ENCODE data around the gene BRD9. TPM values are rescaled to one million over a fixed set of nuclear protein-coding genes. Genes with fewer than 3 reads are reported as not detected.

The BRD9 gene
- total and polyA plus RNA-seq, 8 donors = 37.9 to 60.6 (median 48.1) TPM

- DNase-seq = no peak
- no peak overlapping the region for H3K4me3 ChIP-seq
- no peaks in the 10 kb centered on the region for H3K36me3 ChIP-seq
- no peaks in the 10 kb centered on the region for H3K9me3 ChIP-seq
- intact Hi-C loops (cut with DNase I) = no loop called here
- ATAC-seq = no peak
- TF ChIP-seq, protein P1, sequence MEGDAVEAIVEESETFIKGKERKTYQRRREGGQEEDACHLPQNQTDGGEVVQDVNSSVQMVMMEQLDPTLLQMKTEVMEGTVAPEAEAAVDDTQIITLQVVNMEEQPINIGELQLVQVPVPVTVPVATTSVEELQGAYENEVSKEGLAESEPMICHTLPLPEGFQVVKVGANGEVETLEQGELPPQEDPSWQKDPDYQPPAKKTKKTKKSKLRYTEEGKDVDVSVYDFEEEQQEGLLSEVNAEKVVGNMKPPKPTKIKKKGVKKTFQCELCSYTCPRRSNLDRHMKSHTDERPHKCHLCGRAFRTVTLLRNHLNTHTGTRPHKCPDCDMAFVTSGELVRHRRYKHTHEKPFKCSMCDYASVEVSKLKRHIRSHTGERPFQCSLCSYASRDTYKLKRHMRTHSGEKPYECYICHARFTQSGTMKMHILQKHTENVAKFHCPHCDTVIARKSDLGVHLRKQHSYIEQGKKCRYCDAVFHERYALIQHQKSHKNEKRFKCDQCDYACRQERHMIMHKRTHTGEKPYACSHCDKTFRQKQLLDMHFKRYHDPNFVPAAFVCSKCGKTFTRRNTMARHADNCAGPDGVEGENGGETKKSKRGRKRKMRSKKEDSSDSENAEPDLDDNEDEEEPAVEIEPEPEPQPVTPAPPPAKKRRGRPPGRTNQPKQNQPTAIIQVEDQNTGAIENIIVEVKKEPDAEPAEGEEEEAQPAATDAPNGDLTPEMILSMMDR (IDR thresholded peaks at IDR 0.05) = no peak
- H3K27me3 ChIP-seq = no peaks in the 10 kb centered on the region
- no peak overlapping the region for H3K27ac ChIP-seq
- no peaks in the 10 kb centered on the region for H3K4me1 ChIP-seq
These were observed 72.4 kb downstream of the BRD9 start for GRCh38 chr5:820245-820644.

GRCh38 chr5:819078-819477, 73.5 kb downstream of the BRD9 start:
- no peaks in the 10 kb centered on the region for H3K36me3 ChIP-seq
- no peak overlapping the region for H3K4me3 ChIP-seq
- DNase-seq (no peak), ATAC-seq (no peak)
- H3K27me3 ChIP-seq = no peaks in the 10 kb centered on the region
- no peaks in the 10 kb centered on the region for H3K4me1 ChIP-seq
- intact Hi-C loops (cut with DNase I) = no loop called here
- no peaks in the 10 kb centered on the region for H3K9me3 ChIP-seq
- H3K27ac ChIP-seq = no peak overlapping the region
- TF ChIP-seq, protein P1 (IDR thresholded peaks at IDR 0.05) = no peak

- H3K9me3 ChIP-seq = no peaks in the 10 kb centered on the region
- DNase-seq (no peak), ATAC-seq (no peak)
- no peak overlapping the region for H3K27ac ChIP-seq
- H3K4me3 ChIP-seq = no peak overlapping the region
- no peaks in the 10 kb centered on the region for H3K27me3 ChIP-seq
- intact Hi-C loops (cut with DNase I) = no loop called here
- no peaks in the 10 kb centered on the region for H3K36me3 ChIP-seq
- TF ChIP-seq, protein P1 (IDR thresholded peaks at IDR 0.05) = no peak
- no peaks in the 10 kb centered on the region for H3K4me1 ChIP-seq
These were observed 76.4 kb downstream of the BRD9 start for GRCh38 chr5:816176-816575.

- TF ChIP-seq, protein P1 (IDR thresholded peaks at IDR 0.05) = no peak
- Histone ChIP-seq H3K36me3 (no peaks in the 10 kb centered on the region), H3K27me3 (no peaks in the 10 kb centered on the region), H3K4me1 (no peaks in the 10 kb centered on the region), H3K4me3 (no peak overlapping the region), H3K27ac (no peak overlapping the region), H3K9me3 (no peaks in the 10 kb centered on the region)
- no peak for ATAC-seq
- no peak for DNase-seq
- intact Hi-C loops (cut with DNase I) = no loop called here
These were observed 77.2 kb downstream of the BRD9 start for GRCh38 chr5:815449-815848.

Other genes starting within 250 kb of the BRD9 start
- 10 to 100 TPM in 1 of 2 donors, 1 to 10 TPM in 1; 9.6 to 14.4 TPM for gene TPPP, start 199.4 kb downstream of the BRD9 start, total RNA-seq
- 10 to 100 TPM in 1 of 6 donors, 1 to 10 TPM in 5; 6.7 to 10.0 (median 7.8) TPM for gene TPPP, start 199.4 kb downstream of the BRD9 start, polyA plus RNA-seq (ENCODE audit: insufficient read length in 6 of 6)
- gene ZDHHC11B, start 108.1 kb downstream of the BRD9 start, total RNA-seq = 10 to 100 TPM in 1 of 2 donors, 1 to 10 TPM in 1; 8.4 to 26.4 TPM
- gene ZDHHC11B, start 108.1 kb downstream of the BRD9 start, polyA plus RNA-seq (ENCODE audit: insufficient read length in 6 of 6) = 10 to 100 TPM; 24.0 to 52.3 (median 37.6) TPM
- gene ZDHHC11, start 41.8 kb downstream of the BRD9 start, total RNA-seq = 10 to 100 TPM; 14.6 to 34.9 TPM
- gene ZDHHC11, start 41.8 kb downstream of the BRD9 start, polyA plus RNA-seq (ENCODE audit: insufficient read length in 6 of 6) = 10 to 100 TPM; 20.9 to 37.1 (median 25.8) TPM
- gene TRIP13, start 83 bp upstream of the BRD9 start, total RNA-seq = 1 to 10 TPM; 4.3 to 4.5 TPM
- 10 to 100 TPM in 5 of 6 donors, 1 to 10 TPM in 1; 9.4 to 17.4 (median 14.0) TPM for gene TRIP13, start 83 bp upstream of the BRD9 start, polyA plus RNA-seq (ENCODE audit: insufficient read length in 6 of 6)
- 10 to 100 TPM; 31.6 to 61.5 TPM for gene NKD2, start 116.0 kb upstream of the BRD9 start, total RNA-seq
- gene NKD2, start 116.0 kb upstream of the BRD9 start, polyA plus RNA-seq (ENCODE audit: insufficient read length in 6 of 6) = 10 to 100 TPM in 2 of 6 donors, 1 to 10 TPM in 4; 6.3 to 13.5 (median 8.1) TPM
- gene SLC12A7, start 219.3 kb upstream of the BRD9 start, total RNA-seq = 10 to 100 TPM; 39.4 to 45.0 TPM
- 10 to 100 TPM; 28.1 to 40.3 (median 31.3) TPM for gene SLC12A7, start 219.3 kb upstream of the BRD9 start, polyA plus RNA-seq (ENCODE audit: insufficient read length in 6 of 6)